Thoracic aorta (tissue), 2 donors: ENCODE results near the gene UFC1. TPM values are rescaled to one million over a fixed set of nuclear protein-coding genes. Genes with fewer than 3 reads are reported as not detected.

Experiments used
- ATAC-seq: fragments of 150-250 bp; one replicate; pipeline ENCODE4 v1.8.0; 2017; ENCODE audit warnings: low read depth; ENCODE audit not compliant: insufficient number of reproducible peaks, low FRiP score
- DNase-seq: peaks from one replicate; pipeline ENCODE4 v3.0.0-alpha.2; 2020; ENCODE audit warnings: low spot score
- H3K27ac ChIP-seq, 2 donors: fragments of 200-600 bp; sonication (generic); 1 replicate in 1 of 2; 2 replicates in 1 of 2; pipeline ENCODE4 v1.5.1; 2016; ENCODE audit warnings: mild to moderate bottlenecking in 2 of 2, moderate library complexity in 2 of 2
- H3K27me3 ChIP-seq: fragments of 200-600 bp; sonication (generic); replicated peaks from 2 replicates; pipeline ENCODE4 v1.6.0; 2016; ENCODE audit warnings: mild to moderate bottlenecking; ENCODE audit not compliant: insufficient read depth
- H3K36me3 ChIP-seq: fragments of 200-600 bp; sonication (generic); one replicate; pipeline ENCODE4 v1.5.1; 2016
- H3K4me1 ChIP-seq, 2 donors: fragments of 200-600 bp; sonication (generic); 1 replicate in 1 of 2; 2 replicates in 1 of 2; pipeline versions ENCODE4 v1.5.1 to v1.6.0; 2016; ENCODE audit warnings: low read depth in 2 of 2, mild to moderate bottlenecking in 1 of 2; ENCODE audit not compliant: control insufficient read depth in 1 of 2
- H3K4me3 ChIP-seq: fragments of 200-600 bp; sonication (generic); 2 replicates; pipeline ENCODE4 v1.5.1; 2016; ENCODE audit warnings: mild to moderate bottlenecking
- H3K9me3 ChIP-seq: fragments of 200-600 bp; sonication (generic); 2 replicates; pipeline ENCODE4 v1.5.1; 2016
- CTCF ChIP-seq: fragments of 200-600 bp; sonication (generic); IDR thresholded peaks from one replicate; pipeline ENCODE4 v1.5.1; 2019; ENCODE audit warnings: antibody characterized with exemption
- total RNA-seq, 2 donors: library from RNA; depleted of rRNA; stranded (reverse); fragments of >200 nt; gene quantifications; one replicate each; pipeline versions ENCODE4 v1.1.0 to v1.2.3, GENCODE V29; 2016

The UFC1 gene
- total RNA-seq, 2 donors from 2014 or later, result 54.2 to 73.9 TPM

GRCh38 chr1:161138431-161138830 lies 15.3 kb upstream of the UFC1 start:
- no peak overlapping the region for H3K4me3 ChIP-seq
- H3K27ac ChIP-seq, result no peak overlapping the region
- TF ChIP-seq CTCF, result no peak
- H3K27me3 ChIP-seq, result no peaks in the 10 kb centered on the region
- H3K9me3 ChIP-seq, result no peaks in the 10 kb centered on the region
- ATAC-seq (no peak), DNase-seq (no peak)
- H3K36me3 ChIP-seq, result no peaks in the 10 kb centered on the region
- peaks cover 5 to 10% of the 10 kb centered on the region in 2 donors for H3K4me1 ChIP-seq

GRCh38 chr1:161139766-161140165 lies 14.0 kb upstream of the UFC1 start:
- ATAC-seq (no peak), DNase-seq (no peak)
- TF ChIP-seq CTCF, result peak; percentile 27
- H3K4me1 ChIP-seq, result no peaks in the 10 kb centered on the region
- H3K9me3 ChIP-seq, result no peaks in the 10 kb centered on the region
- no peaks in the 10 kb centered on the region for H3K36me3 ChIP-seq
- no peak overlapping the region for H3K27ac ChIP-seq
- no peak overlapping the region for H3K4me3 ChIP-seq
- no peaks in the 10 kb centered on the region for H3K27me3 ChIP-seq

- H3K4me3 ChIP-seq, result no peak overlapping the region
- no peaks in the 10 kb centered on the region for H3K36me3 ChIP-seq
- H3K9me3 ChIP-seq, result no peaks in the 10 kb centered on the region
- ATAC-seq, result no peak
- H3K27me3 ChIP-seq, result no peaks in the 10 kb centered on the region
- no peak for TF ChIP-seq CTCF
- no peak for DNase-seq
- H3K27ac ChIP-seq, result no peak overlapping the region
- H3K4me1 ChIP-seq, result no peaks in the 10 kb centered on the region
Measured at GRCh38 chr1:161140755-161141400, 12.9 kb upstream of the UFC1 start.

- Histone ChIP-seq H3K27ac (no peak overlapping the region), H3K36me3 (no peaks in the 10 kb centered on the region), H3K9me3 (no peaks in the 10 kb centered on the region), H3K4me1 (no peaks in the 10 kb centered on the region), H3K27me3 (no peaks in the 10 kb centered on the region), H3K4me3 (no peak overlapping the region)
- ATAC-seq, result no peak
- DNase-seq, result no peak
- no peak for TF ChIP-seq CTCF
Measured at GRCh38 chr1:161145832-161146231, 7.9 kb upstream of the UFC1 start.

GRCh38 chr1:161153176-161153575 lies 602 bp upstream of the UFC1 start:
- ATAC-seq, result no peak
- DNase-seq, result no peak
- Histone ChIP-seq H3K27me3 (no peaks in the 10 kb centered on the region), H3K27ac (peak overlapping the region; percentile 89 to 91), H3K36me3 (peaks cover 3% of the 10 kb centered on the region), H3K4me1 (peaks cover 4 to 10% of the 10 kb centered on the region in 2 donors), H3K9me3 (no peaks in the 10 kb centered on the region), H3K4me3 (peak overlapping the region; percentile 90)
- TF ChIP-seq CTCF, result no peak
